ENCODE results near the gene VAPA. TPM values are rescaled to one million over a fixed set of nuclear protein-coding genes. Genes with fewer than 3 reads are reported as not detected.
"Not testable (repeated sequence)": the region's sequence is repeated elsewhere in the genome, so short reads cannot be mapped to it uniquely, and the experiment has no call there.

Gene VAPA
- total RNA-seq, 2 experiments from 2014 or later = 139 to 176 TPM

DNA sequence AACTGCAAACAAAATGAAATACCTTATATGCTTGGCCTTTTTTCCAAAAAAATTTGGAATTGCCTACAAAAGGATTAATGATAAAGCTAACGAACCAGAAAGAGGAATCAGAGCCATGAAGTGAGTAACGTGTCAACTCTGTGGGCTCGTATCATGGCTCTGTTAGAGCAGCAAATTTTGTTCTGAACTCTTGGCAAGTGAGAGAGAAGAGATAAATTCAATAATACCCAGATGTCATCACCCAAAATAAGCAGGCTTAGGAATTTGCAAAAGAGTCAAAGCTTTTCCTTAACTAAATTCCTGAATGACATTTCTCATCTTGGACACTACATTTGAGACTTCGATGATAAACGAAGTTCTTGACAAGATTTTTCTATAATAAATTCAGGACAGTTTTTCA lies 23.6 kb upstream of the VAPA start:
- Histone ChIP-seq H3K4me3 (ENCODE audit: low read depth, low read length, poor library complexity, severe bottlenecking) (no peak overlapping the region), H3K79me2 (ENCODE audit: insufficient read depth, low read depth, low read length) (no peaks in the 10 kb centered on the region), H2AFZ (ENCODE audit: low read length) (no peak overlapping the region), H3K36me3 (ENCODE audit: insufficient read depth, low read length) (no peaks in the 10 kb centered on the region), H3K9me3 (ENCODE audit: low read length) (no peaks in the 10 kb centered on the region), H3K4me1 (ENCODE audit: insufficient read depth, low read length, poor library complexity, severe bottlenecking) (no peaks in the 10 kb centered on the region), H4K20me1 (ENCODE audit: insufficient read depth, low read length) (no peaks in the 10 kb centered on the region), H3K4me2 (ENCODE audit: low read length) (no peak overlapping the region), H3K27ac (ENCODE audit: low read depth, low read length, poor library complexity, severe bottlenecking) (no peak overlapping the region), H3K9me2 (ENCODE audit: insufficient read depth, low read length) (no peaks in the 10 kb centered on the region)
- ChIA-PET CTCF (ENCODE audit: unreplicated experiment) (no interaction called here), POLR2A (no interaction called here)
- intact Hi-C loops (cut with micrococcal nuclease; ENCODE audit: unreplicated experiment) = no loop called here
- no peak for DNase-seq (ENCODE audit: low spot score)
- no TSS peak for BruUV-seq (replicated peaks)
- TF ChIP-seq EZH2phosphoT487 (IDR thresholded peaks at IDR 0.05; ENCODE audit: borderline replicate concordance, low read depth, low read length) = no peak
- TF ChIP-seq, protein P1, sequence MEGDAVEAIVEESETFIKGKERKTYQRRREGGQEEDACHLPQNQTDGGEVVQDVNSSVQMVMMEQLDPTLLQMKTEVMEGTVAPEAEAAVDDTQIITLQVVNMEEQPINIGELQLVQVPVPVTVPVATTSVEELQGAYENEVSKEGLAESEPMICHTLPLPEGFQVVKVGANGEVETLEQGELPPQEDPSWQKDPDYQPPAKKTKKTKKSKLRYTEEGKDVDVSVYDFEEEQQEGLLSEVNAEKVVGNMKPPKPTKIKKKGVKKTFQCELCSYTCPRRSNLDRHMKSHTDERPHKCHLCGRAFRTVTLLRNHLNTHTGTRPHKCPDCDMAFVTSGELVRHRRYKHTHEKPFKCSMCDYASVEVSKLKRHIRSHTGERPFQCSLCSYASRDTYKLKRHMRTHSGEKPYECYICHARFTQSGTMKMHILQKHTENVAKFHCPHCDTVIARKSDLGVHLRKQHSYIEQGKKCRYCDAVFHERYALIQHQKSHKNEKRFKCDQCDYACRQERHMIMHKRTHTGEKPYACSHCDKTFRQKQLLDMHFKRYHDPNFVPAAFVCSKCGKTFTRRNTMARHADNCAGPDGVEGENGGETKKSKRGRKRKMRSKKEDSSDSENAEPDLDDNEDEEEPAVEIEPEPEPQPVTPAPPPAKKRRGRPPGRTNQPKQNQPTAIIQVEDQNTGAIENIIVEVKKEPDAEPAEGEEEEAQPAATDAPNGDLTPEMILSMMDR (conservative IDR thresholded peaks at IDR 0.05; ENCODE audit: low read length) = no peak

- CTCF ChIA-PET (ENCODE audit: unreplicated experiment) = no interaction called here
- H3K9me3 ChIP-seq (ENCODE audit: low read length) = no peaks in the 10 kb centered on the region
- no peaks in the 10 kb centered on the region for H3K79me2 ChIP-seq (ENCODE audit: insufficient read depth, low read depth, low read length)
- H2AFZ ChIP-seq (ENCODE audit: low read length) = no peak overlapping the region
- H3K27ac ChIP-seq (ENCODE audit: low read depth, low read length, poor library complexity, severe bottlenecking) = no peak overlapping the region
- intact Hi-C loops (cut with micrococcal nuclease; ENCODE audit: unreplicated experiment) = no loop called here
- no TSS peak for BruUV-seq (replicated peaks)
- H3K4me2 ChIP-seq (ENCODE audit: low read length) = no peak overlapping the region
- no peaks in the 10 kb centered on the region for H3K9me2 ChIP-seq (ENCODE audit: insufficient read depth, low read length)
- DNase-seq (ENCODE audit: low spot score) = no peak
- no peak overlapping the region for H3K4me3 ChIP-seq (ENCODE audit: low read depth, low read length, poor library complexity, severe bottlenecking)
- no peaks in the 10 kb centered on the region for H3K36me3 ChIP-seq (ENCODE audit: insufficient read depth, low read length)
- no peaks in the 10 kb centered on the region for H4K20me1 ChIP-seq (ENCODE audit: insufficient read depth, low read length)
- TF ChIP-seq, protein P1 (conservative IDR thresholded peaks at IDR 0.05; ENCODE audit: low read length) = no peak
- TF ChIP-seq EZH2phosphoT487 (IDR thresholded peaks at IDR 0.05; ENCODE audit: borderline replicate concordance, low read depth, low read length) = no peak
- POLR2A ChIA-PET = no interaction called here
- no peaks in the 10 kb centered on the region for H3K4me1 ChIP-seq (ENCODE audit: insufficient read depth, low read length, poor library complexity, severe bottlenecking)
These were observed 22.9 kb upstream of the VAPA start for GRCh38 chr18:9890957-9891356.

- intact Hi-C loops (cut with micrococcal nuclease; ENCODE audit: unreplicated experiment) = not testable (repeated sequence)
These were observed 22.3 kb upstream of the VAPA start for GRCh38 chr18:9891515-9891914.

More at GRCh38 chr18:9891515-9891914, 22.3 kb upstream of the VAPA start:
- DNase-seq (ENCODE audit: low spot score); CTCF ChIA-PET (ENCODE audit: unreplicated experiment); H3K9me3 ChIP-seq (ENCODE audit: low read length); BruUV-seq (replicated peaks); H3K9me2 ChIP-seq (ENCODE audit: insufficient read depth, low read length); H3K4me2 ChIP-seq (ENCODE audit: low read length); H3K36me3 ChIP-seq (ENCODE audit: insufficient read depth, low read length); H3K79me2 ChIP-seq (ENCODE audit: insufficient read depth, low read depth, low read length); POLR2A ChIA-PET; H3K4me1 ChIP-seq (ENCODE audit: insufficient read depth, low read length, poor library complexity, severe bottlenecking); H3K4me3 ChIP-seq (ENCODE audit: low read depth, low read length, poor library complexity, severe bottlenecking); H4K20me1 ChIP-seq (ENCODE audit: insufficient read depth, low read length); H2AFZ ChIP-seq (ENCODE audit: low read length); H3K27ac ChIP-seq (ENCODE audit: low read depth, low read length, poor library complexity, severe bottlenecking): not testable (repeated sequence)
